ENCODE results near the gene EPB41L4B. TPM values are rescaled to one million over a fixed set of nuclear protein-coding genes. Genes with fewer than 3 reads are reported as not detected.

Gene EPB41L4B
- total RNA-seq, 2 donors from 2014 or later = 13.3 to 15.1 TPM

DNA sequence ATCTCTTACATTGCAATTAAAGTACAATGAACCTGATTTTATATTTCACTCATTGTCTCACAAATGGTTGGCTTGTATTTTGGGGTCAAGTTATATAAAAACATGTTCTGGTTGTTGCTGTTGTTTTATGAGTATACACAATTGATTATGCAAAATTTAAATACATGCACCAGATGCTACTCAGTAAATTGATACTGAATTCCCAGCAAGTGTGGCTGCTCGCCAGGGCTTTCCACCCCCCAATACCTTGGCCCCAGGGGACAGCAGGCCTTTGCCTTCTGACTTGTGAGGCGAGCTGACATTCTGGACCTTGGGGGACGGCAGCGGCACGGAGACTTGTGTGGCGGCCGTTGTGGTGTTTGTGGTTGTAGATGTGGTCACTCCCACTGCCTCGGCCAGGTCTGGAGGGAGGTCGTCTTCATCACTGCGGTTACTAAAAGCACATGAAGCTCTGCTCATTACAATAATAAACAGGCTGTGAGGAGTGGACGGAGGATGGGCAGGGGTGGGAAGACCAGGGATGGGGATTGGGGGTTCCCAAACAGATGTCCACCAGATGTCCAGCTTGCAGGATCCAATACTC, 126.8 kb downstream of the EPB41L4B start:
- Histone ChIP-seq H3K27me3 (replicated peaks; ENCODE audit: insufficient read depth) (no peaks in the 10 kb centered on the region), H3K4me3 (no peak overlapping the region), H3K36me3 (no peaks in the 10 kb centered on the region), H3K9me3 (no peaks in the 10 kb centered on the region), H3K4me1 (replicated peaks) (no peaks in the 10 kb centered on the region), H3K27ac (no peak overlapping the region)
- WGBS = 68% methylated on average over 11 of the region's 11 CpGs
- intact Hi-C loops (cut with DNase I) = no loop called here
- TF ChIP-seq POLR2A (IDR thresholded peaks at IDR 0.05) (no peak), POLR2AphosphoS5 (IDR thresholded peaks at IDR 0.05) (no peak)
- TF ChIP-seq, protein P1, sequence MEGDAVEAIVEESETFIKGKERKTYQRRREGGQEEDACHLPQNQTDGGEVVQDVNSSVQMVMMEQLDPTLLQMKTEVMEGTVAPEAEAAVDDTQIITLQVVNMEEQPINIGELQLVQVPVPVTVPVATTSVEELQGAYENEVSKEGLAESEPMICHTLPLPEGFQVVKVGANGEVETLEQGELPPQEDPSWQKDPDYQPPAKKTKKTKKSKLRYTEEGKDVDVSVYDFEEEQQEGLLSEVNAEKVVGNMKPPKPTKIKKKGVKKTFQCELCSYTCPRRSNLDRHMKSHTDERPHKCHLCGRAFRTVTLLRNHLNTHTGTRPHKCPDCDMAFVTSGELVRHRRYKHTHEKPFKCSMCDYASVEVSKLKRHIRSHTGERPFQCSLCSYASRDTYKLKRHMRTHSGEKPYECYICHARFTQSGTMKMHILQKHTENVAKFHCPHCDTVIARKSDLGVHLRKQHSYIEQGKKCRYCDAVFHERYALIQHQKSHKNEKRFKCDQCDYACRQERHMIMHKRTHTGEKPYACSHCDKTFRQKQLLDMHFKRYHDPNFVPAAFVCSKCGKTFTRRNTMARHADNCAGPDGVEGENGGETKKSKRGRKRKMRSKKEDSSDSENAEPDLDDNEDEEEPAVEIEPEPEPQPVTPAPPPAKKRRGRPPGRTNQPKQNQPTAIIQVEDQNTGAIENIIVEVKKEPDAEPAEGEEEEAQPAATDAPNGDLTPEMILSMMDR (IDR thresholded peaks at IDR 0.05) = no peak
- no peak for DNase-seq (ENCODE audit: low spot score)

DNA sequence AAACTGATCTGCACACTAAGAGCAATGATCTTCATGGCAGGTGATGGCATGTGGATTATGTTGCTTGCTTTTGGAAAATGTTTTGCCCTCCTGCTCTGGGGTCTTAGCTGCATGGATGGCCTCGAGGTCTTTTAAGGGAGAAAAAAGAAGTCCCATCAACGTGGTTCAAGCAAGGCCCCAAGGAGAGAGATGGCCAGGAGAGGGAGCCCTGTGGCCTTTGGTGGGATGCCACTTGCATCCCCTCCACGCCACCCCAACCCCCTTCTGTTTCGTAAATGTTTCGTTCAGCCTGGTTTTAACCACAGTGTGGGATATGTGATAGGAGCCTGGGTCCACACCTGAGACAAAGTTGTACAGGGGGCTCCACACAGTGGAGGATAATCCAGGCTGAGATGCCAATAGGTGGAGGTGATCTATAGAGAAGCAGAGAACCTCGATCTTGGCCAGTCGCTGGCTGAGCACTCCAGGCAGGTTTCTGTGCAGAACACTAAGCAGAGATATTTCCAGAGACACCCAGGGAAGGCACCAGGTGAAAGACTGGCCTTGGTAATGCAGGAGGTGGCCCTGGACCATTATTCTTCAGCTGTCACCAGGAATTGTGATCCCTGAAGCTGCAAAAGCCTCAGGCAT, 128.0 kb downstream of the EPB41L4B start:
- Histone ChIP-seq H3K4me3 (no peak overlapping the region), H3K36me3 (no peaks in the 10 kb centered on the region), H3K4me1 (replicated peaks) (no peaks in the 10 kb centered on the region), H3K9me3 (no peaks in the 10 kb centered on the region), H3K27me3 (replicated peaks; ENCODE audit: insufficient read depth) (no peaks in the 10 kb centered on the region), H3K27ac (no peak overlapping the region)
- WGBS = 41% methylated on average over 5 of the region's 7 CpGs
- TF ChIP-seq, protein P1 (IDR thresholded peaks at IDR 0.05) = peak in 3 of 4 experiments; percentile 47 to 71 (median 63)
- TF ChIP-seq POLR2A (IDR thresholded peaks at IDR 0.05) = no peak
- peak; percentile 13 for TF ChIP-seq POLR2AphosphoS5 (IDR thresholded peaks at IDR 0.05)
- DNase-seq (ENCODE audit: low spot score) = peak; percentile 15
- intact Hi-C loops (cut with DNase I) = no loop called here

DNA sequence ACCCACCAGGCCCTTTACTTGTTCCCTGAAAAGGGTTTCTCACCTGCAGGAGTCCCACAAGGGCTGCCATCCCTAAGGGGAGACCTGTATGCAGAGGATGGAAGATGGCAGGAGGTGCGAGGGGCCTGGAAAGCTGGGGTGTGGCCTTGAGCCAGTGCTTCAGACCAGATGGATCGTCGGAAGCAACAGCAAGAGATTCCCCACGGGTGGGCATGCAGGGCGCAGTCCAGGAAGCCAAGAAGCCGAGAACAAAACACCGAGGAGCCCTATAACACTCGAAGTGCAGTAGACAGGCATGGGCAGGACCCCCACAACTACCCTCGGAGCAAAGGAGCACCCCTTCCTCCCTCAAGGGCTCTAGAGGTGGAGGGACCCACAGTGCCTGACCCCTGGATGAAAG, 129.1 kb downstream of the EPB41L4B start:
- Histone ChIP-seq H3K27ac (no peak overlapping the region), H3K27me3 (replicated peaks; ENCODE audit: insufficient read depth) (no peaks in the 10 kb centered on the region), H3K4me3 (no peak overlapping the region), H3K4me1 (replicated peaks) (no peaks in the 10 kb centered on the region), H3K36me3 (no peaks in the 10 kb centered on the region), H3K9me3 (no peaks in the 10 kb centered on the region)
- TF ChIP-seq POLR2AphosphoS5 (IDR thresholded peaks at IDR 0.05) (no peak), POLR2A (IDR thresholded peaks at IDR 0.05) (no peak)
- TF ChIP-seq, protein P1 (IDR thresholded peaks at IDR 0.05) = no peak
- WGBS = 86% methylated on average over 9 of the region's 9 CpGs
- no peak for DNase-seq (ENCODE audit: low spot score)
- intact Hi-C loops (cut with DNase I) = no loop called here

DNA sequence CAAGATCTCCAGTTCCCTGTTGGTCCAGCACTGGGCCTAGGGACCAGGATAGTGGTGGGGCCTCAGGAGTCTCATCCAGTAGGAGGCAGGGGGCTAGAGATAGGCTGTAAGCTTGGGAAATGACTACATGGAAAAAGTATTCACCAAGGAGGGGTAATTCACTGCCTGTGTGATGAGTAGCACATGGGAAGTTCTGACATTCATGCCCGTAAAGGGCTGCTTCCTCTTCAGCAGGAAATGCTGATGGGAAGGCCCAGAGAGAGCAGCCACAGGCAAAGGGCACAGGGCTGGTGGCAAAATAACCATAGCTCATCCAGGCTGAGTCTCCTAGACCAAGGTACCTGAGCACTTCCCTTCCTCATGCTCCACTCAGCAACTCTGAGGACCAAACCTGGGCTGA, 130.7 kb downstream of the EPB41L4B start:
- intact Hi-C loops (cut with DNase I) = no loop called here
- Histone ChIP-seq H3K27me3 (replicated peaks; ENCODE audit: insufficient read depth) (no peaks in the 10 kb centered on the region), H3K27ac (no peak overlapping the region), H3K36me3 (no peaks in the 10 kb centered on the region), H3K9me3 (no peaks in the 10 kb centered on the region), H3K4me3 (no peak overlapping the region), H3K4me1 (replicated peaks) (no peaks in the 10 kb centered on the region)
- TF ChIP-seq, protein P1 (IDR thresholded peaks at IDR 0.05) = no peak
- no peak for TF ChIP-seq POLR2A (IDR thresholded peaks at IDR 0.05)
- no peak for TF ChIP-seq POLR2AphosphoS5 (IDR thresholded peaks at IDR 0.05)
- DNase-seq (ENCODE audit: low spot score) = no peak
- 93% methylated on average over 1 of the region's 1 CpG for WGBS
